GM21526 (cell line): ENCODE data around the gene KLHDC8A.
"Not testable (repeated sequence)": the region's sequence is repeated elsewhere in the genome, so short reads cannot be mapped to it uniquely, and the experiment has no call there.

Experiments used
- ATAC-seq: cut with Tn5 transposase; IDR thresholded peaks from one replicate; pipeline ENCODE4 v1.9.1; 2021; ENCODE audit warnings: moderate library complexity; ENCODE audit not compliant: unreplicated experiment, low FRiP score

Gene KLHDC8A

DNA sequence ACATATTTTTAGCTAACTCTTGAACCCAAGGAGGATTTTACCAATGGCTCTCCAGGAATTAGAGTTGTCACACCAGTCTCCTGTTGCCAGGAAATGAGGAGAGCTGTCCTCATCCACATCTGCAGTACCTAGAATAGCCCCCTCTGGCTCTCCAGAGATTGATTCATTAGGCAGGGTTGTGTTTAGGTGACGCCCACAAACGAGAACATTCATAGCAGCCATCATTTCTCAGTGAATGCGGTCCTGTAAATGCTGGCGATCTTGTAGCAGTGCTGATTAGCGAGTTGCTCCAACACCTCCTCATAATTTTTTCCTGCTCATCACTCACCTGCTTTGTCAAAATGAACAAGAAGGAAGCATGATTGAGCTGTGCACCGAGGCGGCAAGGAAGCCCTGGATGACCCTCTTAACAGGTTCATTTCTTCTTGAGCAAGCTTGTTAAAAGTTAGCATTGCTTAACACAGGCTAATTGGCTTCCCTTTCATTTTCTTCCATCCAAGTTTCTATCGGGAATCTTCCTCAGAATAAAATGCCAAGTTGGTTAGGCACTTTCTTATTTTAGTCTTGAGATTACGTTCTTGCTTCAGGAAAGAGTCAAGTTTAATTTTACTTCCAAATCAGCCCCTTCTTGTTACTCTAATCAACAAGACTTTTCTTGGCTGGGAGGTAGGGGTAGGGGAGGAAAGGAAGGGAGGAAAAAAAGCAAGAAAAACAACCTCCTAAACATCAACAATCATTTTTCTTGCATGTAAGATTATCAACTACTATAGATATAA is 16.5 kb upstream of the KLHDC8A start:
- no peak for ATAC-seq

DNA sequence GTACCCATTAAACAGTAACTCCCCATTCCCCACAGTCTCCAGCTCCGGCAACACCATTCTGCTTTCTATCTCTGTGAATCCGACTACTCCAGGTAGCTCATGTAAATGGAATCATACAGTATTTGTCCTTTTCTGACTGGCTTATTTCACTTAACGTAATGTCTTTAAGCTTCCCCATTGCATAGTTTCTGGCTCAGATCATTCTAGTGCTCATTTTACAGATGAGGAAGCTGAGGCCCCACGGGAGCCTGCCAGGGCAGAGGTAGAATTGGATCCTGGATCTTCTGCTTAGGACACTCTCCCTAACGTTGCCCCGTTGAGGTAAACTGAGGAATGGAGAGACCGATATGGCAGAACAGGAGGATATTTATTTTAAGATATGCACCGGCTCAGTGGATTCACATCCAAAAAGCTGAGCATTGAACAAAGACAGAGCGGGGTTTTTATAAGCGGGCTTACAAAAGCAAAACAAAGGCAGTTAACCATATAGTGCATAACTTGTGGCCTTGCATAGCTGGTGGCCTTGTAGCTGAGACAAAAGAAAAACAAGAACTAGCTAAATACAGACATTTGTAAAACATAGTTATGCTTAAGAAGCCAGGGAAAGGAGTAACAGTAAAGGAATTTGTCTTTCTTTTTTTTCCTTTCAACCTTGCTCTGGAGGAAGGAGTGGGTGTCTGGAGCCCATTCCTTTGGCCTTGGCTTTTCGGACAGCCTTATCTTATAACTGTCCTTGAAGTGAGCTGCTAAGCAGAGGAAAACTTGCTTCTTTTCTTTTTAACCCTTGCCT is 15.3 kb upstream of the KLHDC8A start:
- ATAC-seq = no peak

DNA sequence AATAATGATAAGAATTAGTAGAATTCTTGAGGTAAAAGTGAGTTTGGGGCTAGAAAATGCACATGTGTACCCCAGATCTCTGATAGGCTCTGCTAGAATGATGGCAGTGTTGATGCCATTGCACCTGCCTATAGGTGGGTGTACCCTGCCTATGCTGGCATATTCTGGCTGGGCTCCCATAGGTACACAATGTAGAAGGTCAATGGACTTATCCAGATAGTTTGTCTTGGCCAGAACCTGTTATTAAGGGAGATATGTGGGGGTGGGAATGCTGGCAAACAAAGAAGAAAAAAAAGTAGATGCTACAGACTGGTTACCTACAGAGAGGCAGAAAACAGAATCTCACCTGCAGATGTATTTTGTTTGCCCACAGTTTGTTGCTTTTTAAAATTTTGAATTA is 14.1 kb upstream of the KLHDC8A start:
- ATAC-seq = no peak

DNA sequence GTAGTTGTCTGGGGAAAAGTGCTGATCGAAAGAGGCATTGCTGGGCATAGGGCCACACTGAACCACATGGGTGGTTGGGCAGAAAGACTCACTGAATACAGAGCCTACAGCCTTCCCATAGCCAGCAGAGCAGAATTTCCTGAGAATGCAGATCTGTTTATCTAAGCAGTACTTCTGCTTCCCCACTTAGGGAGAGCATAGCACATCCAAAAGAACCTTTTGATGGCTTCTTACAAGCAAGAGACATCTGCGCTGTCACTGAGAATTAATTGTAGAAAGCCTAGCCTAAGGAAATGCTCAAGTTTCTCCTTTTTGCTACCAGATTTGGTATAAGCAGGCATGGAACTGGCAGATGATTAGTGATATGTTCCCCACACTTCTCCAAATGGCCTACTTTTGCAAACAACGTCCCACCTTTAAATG is 13.0 kb upstream of the KLHDC8A start:
- no peak for ATAC-seq

DNA sequence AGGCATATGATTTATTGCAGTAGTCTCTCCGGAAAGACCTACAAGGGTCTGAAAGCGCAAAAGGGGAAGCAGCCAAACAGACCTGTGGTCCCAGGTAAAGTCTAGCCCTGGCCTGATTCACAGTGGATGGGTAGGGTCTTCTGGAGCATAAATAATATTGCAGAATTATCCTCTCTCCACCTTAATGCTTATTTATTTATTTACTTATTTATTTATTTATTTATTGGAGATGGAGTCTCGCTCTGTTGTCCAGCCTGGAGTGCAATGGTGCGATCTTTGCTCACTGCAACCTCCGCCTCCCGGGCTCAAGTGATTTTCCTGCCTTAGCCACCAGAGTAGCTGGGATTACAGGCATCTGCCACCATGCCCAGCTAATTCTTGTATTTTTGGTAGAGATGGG is 11.8 kb upstream of the KLHDC8A start:
- ATAC-seq = no peak

DNA sequence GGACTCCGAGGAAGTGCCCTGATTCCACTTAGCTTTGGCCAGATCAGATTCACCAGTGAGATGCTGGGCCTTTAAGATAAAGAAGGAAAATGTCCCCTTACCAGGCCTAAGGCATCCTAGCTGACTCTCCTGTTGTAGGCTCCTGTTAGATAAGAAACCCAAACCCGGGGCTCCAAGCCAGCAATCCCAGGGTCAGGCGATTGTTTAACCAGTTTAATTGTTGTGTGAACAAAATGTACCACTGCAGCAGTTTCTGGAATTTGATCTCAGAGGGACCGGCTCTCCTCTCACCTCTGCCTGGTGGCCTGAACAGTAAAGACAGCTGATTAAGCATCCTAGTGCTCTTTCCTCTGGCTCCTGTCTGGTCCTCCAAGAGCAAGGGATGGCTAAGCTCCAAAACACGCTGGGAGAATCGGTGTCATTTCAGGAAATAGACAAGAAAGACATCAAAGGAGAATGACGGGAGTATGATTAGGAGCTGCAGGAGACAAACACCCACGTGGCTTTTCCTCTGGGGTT is 9.3 kb upstream of the KLHDC8A start:
- ATAC-seq = no peak

DNA sequence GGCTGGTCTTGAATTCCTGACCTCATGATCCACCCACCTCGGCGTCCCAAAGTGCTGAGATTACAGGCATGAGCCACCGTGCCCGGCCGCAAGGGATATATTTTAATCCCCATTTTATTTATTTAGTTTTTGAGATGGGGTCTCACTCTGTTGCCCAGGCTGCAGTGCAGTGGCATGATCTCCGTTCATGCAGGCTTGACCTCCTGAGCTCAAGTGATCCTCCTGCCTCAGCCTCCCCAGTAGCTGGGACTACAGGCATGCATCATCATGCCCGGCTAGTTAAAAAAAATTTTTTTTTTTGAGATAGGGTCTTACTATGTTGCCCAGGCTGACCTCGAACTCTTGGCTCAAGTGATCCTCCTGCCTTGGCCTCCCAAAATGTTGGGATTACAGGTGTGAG is 8.4 kb upstream of the KLHDC8A start:
- ATAC-seq = not testable (repeated sequence)

DNA sequence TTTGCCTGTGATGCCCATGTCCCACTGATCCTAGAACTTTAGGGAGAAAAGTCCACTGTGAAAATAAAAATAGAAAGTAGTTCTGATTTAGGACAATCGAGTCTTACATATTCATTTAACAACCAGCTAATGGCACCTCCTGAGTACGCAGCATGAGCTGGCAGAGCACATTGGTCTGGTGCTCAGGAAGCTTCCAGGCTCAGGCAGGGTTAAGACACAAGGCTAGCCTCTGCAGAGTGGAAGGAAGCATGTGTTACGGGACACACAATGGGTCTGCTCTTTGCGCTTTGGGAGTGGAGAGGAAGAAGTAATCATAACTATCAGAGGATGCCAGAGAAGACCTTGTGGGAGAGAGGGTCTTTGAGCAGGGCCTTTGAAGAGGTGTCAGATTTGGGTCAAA is 4.2 kb upstream of the KLHDC8A start:
- no peak for ATAC-seq

DNA sequence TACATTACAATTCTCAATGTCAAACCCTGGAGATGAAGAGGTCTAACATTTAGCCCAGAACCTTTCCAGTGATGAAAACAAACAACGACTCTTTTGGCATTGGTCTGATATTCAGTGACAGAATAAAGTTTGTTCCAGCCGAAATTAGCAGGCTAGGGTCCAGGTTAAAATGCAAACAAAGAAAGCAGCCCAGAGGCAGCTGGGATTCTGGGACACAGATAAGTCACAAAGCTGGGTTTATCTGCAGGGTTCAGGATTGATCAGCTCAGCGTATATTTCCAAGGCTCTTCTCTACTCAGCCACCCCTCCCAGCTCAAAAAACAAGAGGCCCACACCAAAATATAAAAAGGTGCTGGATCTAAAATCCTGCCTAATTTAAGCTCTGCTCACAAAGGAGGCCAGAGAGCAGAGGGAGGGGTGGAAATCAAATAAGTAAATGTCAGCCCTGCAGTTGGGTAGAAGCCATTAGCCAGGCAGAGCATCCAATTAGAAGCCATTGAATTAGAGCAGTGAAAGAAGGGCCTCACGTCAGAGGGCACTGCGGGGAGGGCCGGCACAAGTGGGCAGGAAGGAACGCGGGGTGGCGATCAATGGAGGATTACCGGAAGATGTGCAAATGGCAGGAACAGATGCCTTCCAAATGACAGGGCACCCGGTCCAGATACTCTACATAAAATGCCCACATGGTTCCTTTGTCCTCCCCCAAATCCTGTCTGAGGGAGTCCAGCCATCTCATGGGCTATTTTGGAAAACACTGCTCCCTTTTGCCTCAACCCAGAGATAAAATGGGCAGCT is 3.2 kb upstream of the KLHDC8A start:
- ATAC-seq = no peak

DNA sequence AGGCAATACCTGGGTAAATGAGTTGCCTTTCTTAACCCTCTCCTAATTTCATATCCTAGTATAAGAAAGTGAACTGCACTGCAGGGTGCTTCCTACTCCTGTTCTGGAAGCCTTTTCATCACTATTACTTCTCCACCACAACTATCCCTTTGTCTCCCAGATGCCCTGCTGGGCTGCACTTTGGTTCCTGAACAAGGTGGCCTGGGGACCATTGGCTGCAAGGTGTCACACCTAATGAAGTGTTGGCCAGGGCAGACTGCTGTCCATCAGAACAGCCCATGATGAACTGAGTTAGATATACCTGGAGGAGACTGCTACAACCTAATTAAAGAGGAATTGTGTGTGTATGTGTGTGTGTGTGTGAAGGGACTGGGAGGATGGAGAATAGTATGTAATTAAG is 1.9 kb upstream of the KLHDC8A start:
- no peak for ATAC-seq

DNA sequence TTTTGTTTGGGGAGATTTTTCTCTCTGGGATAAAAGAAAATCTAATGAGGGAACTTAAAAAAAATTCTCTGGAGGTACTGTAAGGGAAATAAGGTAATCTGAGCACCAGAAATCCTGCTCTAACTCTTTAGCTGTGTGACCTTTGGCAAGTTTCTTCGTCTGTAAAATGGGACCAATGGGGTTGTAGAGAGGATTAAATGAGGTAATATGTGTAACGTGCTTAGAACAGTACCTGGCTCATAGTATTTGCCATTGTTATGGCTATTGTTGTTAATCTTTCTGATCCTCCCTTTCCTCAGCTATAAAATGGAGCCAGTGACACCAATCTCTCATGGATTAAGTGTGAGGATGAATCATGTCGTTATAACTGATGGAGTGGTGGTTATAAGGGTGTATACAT is 845 bp upstream of the KLHDC8A start:
- no peak for ATAC-seq

DNA sequence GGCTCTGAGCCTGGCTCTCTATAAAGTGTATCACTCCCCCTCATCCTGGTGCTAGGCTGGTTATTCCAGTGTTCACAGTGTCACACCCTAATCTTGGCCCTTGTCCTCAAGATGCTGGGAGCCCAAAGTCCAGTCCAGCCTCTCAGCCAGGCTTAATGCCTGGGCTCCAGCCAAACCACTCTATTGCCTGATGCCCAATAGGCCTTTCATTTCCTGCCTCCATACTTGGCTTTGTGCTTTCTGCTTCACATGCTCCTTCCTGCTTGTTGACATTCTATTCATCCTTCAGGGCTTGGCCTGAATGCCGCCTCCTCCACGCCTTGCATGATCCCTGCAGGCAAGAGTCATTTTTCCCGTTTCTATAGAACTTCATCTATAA is 1.7 kb downstream of the KLHDC8A start:
- ATAC-seq = no peak

DNA sequence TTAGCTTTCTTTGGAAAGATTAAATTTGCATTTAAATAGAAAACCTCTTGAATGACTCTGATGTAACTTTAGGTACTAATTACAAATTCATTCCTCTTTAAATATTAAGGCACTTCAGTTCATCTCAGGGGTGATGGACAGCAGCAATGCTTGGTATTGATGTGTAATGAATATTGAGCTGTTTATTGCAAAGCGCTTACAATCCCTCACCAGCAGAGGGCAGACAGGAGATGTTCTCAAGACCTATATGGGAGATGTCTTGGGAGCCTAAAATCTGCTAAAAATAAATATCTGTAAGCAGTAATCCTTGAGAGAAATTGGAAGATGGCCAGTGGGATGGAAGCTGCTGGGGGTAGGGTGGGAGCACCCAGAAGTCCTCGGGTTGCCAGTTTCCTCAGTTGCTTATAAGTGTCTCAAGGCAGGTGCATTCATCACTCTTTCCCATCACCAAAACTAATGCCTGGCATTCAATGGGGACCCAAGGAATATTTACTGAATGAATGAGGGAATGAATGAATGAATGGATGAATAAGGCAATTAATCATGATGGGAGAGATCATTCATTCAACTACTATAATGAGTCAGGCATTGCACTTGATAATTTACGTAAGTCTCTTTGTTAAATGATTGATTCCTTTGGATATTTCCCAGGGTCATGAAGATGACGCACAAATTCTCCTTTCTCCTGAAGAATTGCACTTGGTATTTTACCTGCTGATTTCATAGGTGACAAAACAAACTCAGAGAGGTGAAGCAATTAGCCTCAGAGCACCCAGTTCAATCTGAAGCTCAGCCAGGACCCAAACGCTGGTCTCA is 2.3 kb downstream of the KLHDC8A start:
- ATAC-seq = no peak

DNA sequence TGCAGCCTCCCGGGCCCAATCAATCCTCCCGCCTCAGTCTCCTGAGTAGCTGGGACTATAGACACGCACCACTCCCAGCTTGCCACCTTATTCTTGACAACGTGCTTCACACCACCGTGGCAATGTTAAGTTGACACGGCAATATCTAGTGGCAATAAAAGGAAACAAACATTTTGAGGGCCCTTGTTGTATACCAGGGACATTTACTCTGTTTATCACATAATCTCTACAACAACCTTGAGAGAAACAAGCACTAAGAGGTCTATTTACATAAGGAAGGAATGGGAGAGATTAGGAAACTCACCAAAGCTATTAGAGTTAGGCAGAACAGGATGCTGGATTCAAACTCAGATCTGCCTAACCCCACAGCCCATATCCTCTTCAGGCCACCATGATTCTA is 3.1 kb downstream of the KLHDC8A start:
- ATAC-seq = no peak

DNA sequence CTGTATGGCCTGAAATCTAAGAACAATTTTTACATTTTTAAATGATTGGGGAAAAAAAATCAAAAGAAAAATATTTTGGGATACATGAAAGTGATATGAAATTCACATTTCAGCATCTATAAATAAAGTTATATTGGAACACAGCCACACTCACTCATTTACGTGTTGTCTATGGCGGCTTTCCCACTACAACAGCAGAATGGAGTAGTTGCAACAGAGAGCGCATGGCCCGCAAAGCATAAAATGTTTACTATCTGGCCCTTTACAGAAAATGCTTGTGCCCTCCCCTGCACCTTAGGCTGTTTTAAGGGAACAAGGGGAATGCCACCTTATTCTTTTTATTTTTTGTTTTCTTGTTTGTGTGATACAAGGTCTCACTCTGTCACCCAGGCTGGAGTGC is 3.5 kb downstream of the KLHDC8A start:
- no peak for ATAC-seq

DNA sequence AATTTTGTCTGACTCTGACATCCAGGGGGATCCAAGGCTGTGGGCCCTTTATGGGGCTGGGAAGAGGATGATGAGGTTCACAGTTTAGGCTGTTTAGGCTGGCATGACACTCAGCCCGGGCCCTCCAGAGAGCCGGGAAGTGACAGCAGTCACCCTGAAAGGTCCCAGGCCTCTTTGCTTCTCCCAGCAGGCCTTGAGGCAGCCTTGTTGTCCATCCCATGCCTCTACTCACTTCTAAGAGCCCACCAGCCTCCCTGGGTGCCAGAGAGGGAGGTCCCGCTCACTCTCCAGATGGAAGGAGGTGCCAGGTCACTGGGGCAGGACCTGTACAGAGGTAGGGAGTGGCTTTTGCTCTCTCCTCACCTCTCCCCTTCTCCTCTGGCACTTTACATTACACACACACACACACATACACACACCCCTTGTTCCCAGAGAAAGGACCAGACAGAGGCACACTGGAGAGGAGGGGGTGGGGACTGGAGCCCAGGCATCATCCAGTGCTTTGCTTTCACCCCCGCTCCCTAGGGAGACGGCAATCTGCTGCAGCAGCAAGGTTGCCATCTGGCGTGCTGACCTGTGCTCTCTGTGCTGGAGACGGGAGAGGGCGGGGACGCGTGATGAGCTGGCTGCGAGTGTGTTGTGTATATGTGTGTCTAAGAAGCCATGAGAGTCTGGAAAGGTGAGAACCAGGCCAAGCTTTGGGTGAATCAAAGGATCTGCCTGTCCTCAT is 4.6 kb downstream of the KLHDC8A start:
- ATAC-seq = no peak

DNA sequence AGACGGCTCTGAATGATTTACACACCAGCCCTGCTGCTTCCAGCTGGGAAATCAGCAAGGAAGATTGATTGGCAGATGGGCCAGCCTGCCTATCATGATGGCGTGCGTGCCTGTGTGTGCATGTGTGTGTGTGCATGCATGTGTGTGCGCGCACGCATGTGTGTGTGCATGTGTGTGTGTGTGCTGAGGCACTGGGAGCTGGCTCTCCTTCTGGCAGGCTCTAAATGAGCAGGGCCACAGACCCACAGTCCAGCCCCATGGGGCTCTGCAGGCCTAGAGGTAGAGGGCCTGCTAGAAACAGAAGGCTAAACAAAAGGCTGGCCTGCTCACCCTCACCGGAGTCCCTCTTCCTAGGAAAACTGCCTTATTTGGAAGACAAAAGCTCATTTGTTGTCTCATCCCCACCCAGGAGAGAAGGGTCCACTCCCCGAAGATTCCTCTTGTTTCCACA is 6.0 kb downstream of the KLHDC8A start:
- ATAC-seq = no peak

DNA sequence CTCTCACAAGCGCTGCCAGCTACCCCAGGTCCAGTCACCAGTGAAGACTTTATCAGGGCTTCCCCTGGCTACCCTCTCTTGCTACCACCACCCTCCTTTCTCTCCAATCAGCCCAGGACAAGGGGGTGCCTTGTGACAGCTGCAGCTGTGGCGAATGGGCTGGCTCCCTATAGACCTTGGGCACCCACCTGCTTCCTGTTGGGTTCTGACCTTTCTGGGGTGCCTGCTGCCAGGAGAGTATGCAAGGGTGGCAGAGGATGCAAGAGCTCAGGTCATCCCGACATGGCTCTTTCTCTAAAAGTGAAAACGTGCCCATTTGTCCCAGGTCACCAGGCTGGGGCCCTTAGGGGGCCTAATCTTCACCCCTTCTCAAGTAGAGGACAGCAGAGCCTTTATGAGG is 6.6 kb downstream of the KLHDC8A start:
- ATAC-seq = no peak
